Neural crest cell (in vitro differentiated cells): ENCODE results near the gene ABHD15. TPM values are rescaled to one million over a fixed set of nuclear protein-coding genes. Genes with fewer than 3 reads are reported as not detected.

Experiments used
- DNase-seq: peaks from one replicate; pipeline ENCODE4 v3.0.0; 2021; ENCODE audit warnings: low read depth, mixed read lengths, low spot score
- H3K27ac Mint-ChIP-seq: one replicate; pipeline ENCODE4 v1.8.0; 2021; ENCODE audit warnings: mild to moderate bottlenecking, mixed read lengths; ENCODE audit not compliant: unreplicated experiment
- H3K27me3 Mint-ChIP-seq: 2 replicates; pipeline ENCODE4 v1.8.0; 2021; ENCODE audit warnings: low read depth, mild to moderate bottlenecking, mixed read lengths
- H3K36me3 Mint-ChIP-seq: 2 replicates; pipeline ENCODE4 v1.8.0; 2021; ENCODE audit warnings: low read depth, mild to moderate bottlenecking, mixed read lengths
- H3K4me1 Mint-ChIP-seq: 2 replicates; pipeline ENCODE4 v1.8.0; 2021; ENCODE audit warnings: mixed read lengths
- H3K4me3 Mint-ChIP-seq: one replicate; pipeline ENCODE4 v1.8.0; 2021; ENCODE audit warnings: mild to moderate bottlenecking, mixed read lengths
- H3K9me3 Mint-ChIP-seq: 2 replicates; pipeline ENCODE4 v1.8.0; 2021; ENCODE audit warnings: mixed read lengths
- CTCF ChIP-seq: fragments of 200-600 bp; sonication (generic); conservative IDR thresholded peaks from 2 replicates; pipeline ENCODE4 v1.5.0; 2021; ENCODE audit warnings: antibody characterized with exemption, mild to moderate bottlenecking
- total RNA-seq: library from RNA; stranded (reverse); gene quantifications from 2 replicates; pipeline ENCODE4 v1.2.1, GENCODE V29; 2021

ABHD15 gene
- total RNA-seq, 1 donor from 2014 or later, result 4.2 TPM

- Mint-ChIP-seq H3K4me3 (peak overlapping the region; percentile 98), H3K9me3 (no peaks in the 10 kb centered on the region), H3K27ac (no peak overlapping the region), H3K4me1 (peaks cover 42% of the 10 kb centered on the region), H3K36me3 (peaks cover 3% of the 10 kb centered on the region), H3K27me3 (no peaks in the 10 kb centered on the region)
- no peak for DNase-seq
- no peak for TF ChIP-seq CTCF
These were observed 18.4 kb upstream of the ABHD15 start for GRCh38 chr17:29585080-29585751.

- Mint-ChIP-seq H3K27ac (peak overlapping the region; percentile 88), H3K27me3 (no peaks in the 10 kb centered on the region), H3K4me1 (peaks cover 40% of the 10 kb centered on the region), H3K36me3 (peaks cover 3% of the 10 kb centered on the region), H3K9me3 (no peaks in the 10 kb centered on the region), H3K4me3 (peak overlapping the region; percentile 85)
- TF ChIP-seq CTCF, result no peak
- DNase-seq, result no peak
These were observed 17.7 kb upstream of the ABHD15 start for GRCh38 chr17:29584452-29585079.

GRCh38 chr17:29583324-29584248 is 16.7 kb upstream of the ABHD15 start:
- H3K9me3 Mint-ChIP-seq, result no peaks in the 10 kb centered on the region
- H3K27ac Mint-ChIP-seq, result peak overlapping the region; percentile 79
- no peak for TF ChIP-seq CTCF
- H3K27me3 Mint-ChIP-seq, result no peaks in the 10 kb centered on the region
- DNase-seq, result no peak
- H3K4me3 Mint-ChIP-seq, result peak overlapping the region; percentile 85
- peaks cover 3% of the 10 kb centered on the region for H3K36me3 Mint-ChIP-seq
- peaks cover 40% of the 10 kb centered on the region for H3K4me1 Mint-ChIP-seq

- peak overlapping the region; percentile 35 for H3K27ac Mint-ChIP-seq
- no peak for TF ChIP-seq CTCF
These were observed 15.9 kb upstream of the ABHD15 start for GRCh38 chr17:29582772-29583171.

GRCh38 chr17:29582254-29582765 is 15.5 kb upstream of the ABHD15 start:
- TF ChIP-seq CTCF, result no peak
- Mint-ChIP-seq H3K9me3 (no peaks in the 10 kb centered on the region), H3K4me3 (peak overlapping the region; percentile 49), H3K4me1 (peaks cover 29% of the 10 kb centered on the region), H3K27me3 (no peaks in the 10 kb centered on the region), H3K36me3 (peaks cover 3% of the 10 kb centered on the region), H3K27ac (no peak overlapping the region)
- no peak for DNase-seq

More at GRCh38 chr17:29582772-29583171, 15.9 kb upstream of the ABHD15 start:
- Mint-ChIP-seq H3K36me3 (peaks cover 3% of the 10 kb centered on the region), H3K4me1 (peaks cover 34% of the 10 kb centered on the region), H3K27me3 (no peaks in the 10 kb centered on the region), H3K9me3 (no peaks in the 10 kb centered on the region), H3K4me3 (peak overlapping the region; percentile 34)
- DNase-seq, result no peak
